22Rv1 (cell line): ENCODE results near the gene SLC4A3.

Experiments used
- ZFX ChIP-seq: fragments of 450-650 bp; IDR thresholded peaks from 2 replicates; pipeline ENCODE4 v1.6.1; 2017; ENCODE audit warnings: antibody characterized with exemption, borderline replicate concordance
- TF ChIP-seq, protein P1 (sequence below): fragments of 450-650 bp; IDR thresholded peaks from 2 replicates; pipeline ENCODE4 v1.5.1; 2017; ENCODE audit warnings: mild to moderate bottlenecking

DNA sequence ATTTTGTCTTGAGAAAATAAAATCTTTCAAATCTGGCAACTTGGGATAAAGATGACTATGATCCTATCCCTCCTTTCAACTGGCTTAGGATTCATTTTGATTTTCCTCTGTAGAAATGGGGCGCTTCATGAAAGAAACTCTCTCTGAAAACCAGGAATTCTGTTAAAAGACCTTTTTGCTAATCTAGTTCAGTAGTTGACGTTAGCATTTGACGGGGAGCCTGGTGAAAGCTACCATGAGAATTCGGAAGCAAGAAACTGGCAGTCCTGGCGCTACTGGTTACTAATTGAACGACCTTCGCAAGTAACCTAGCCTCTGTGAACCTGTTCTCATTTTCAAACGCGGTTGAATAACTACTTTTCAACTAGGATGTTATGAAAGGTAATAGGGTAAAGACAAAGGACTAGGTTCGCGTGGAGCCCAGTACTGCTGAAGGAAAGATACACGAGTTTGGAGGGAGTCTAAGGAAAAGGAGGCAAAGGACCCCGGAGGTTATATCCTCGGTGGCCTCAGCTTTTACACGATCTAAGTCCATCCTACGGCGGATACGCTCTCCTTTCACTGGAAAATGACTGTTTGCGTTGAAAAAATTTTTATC is 30.4 kb upstream of the SLC4A3 start:
- TF ChIP-seq, protein P1, sequence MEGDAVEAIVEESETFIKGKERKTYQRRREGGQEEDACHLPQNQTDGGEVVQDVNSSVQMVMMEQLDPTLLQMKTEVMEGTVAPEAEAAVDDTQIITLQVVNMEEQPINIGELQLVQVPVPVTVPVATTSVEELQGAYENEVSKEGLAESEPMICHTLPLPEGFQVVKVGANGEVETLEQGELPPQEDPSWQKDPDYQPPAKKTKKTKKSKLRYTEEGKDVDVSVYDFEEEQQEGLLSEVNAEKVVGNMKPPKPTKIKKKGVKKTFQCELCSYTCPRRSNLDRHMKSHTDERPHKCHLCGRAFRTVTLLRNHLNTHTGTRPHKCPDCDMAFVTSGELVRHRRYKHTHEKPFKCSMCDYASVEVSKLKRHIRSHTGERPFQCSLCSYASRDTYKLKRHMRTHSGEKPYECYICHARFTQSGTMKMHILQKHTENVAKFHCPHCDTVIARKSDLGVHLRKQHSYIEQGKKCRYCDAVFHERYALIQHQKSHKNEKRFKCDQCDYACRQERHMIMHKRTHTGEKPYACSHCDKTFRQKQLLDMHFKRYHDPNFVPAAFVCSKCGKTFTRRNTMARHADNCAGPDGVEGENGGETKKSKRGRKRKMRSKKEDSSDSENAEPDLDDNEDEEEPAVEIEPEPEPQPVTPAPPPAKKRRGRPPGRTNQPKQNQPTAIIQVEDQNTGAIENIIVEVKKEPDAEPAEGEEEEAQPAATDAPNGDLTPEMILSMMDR = no peak
- TF ChIP-seq ZFX = no peak
